ENCODE data around the gene APOD.

Gene APOD

GRCh38 chr3:195551381-195551978 lies 32.3 kb downstream of the APOD start:
- DNase-seq, result no peak

- no peak for DNase-seq
These were observed 33.0 kb downstream of the APOD start for GRCh38 chr3:195550723-195551122.

DNA sequence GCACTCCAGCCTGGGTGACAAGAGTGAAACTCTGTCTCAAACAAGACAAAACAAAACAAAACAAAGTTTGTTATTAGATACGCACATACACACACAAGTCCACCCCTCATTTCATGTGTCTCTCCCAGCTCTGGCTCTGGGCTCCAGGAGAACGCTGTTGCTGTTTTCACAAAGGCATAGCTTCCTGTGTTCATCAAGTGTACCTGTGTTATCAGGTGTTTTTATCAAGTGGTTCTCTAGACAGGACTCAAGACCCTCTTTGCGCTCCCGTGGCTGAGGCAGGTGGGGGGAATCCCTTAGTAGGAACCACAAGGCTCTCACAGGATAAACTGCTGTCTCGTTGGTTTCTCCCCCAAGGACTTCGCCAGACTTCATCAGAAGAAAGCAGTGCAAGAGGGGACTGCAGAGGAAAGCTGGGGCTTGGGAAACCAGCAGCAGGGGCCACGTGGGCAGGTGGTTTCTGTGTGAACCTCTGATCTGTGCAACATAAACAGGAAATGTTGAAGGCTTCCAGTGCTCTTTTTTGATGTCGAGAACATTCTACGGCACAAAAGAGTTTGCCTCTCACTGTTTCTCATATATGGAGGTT lies 33.7 kb downstream of the APOD start:
- no peak for DNase-seq

DNA sequence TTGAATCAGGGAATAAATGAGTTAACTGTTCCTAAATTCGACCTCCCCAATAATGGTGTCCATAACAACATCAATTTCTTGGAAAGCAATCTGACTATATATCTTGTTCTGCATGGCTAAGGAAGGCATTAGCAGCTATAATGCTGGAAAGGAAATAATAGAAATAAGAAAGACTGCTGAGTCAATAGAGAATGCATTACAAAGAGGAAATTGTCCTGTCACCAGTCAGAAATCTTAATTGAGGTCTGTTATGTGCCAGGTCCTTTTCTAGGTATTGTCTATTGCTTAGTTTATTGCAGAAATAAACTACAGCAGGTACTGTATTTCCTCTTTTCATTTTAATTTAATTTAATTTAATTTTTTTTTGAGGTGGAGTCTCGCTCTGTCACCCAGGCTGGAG lies 34.8 kb downstream of the APOD start:
- no peak for DNase-seq

DNA sequence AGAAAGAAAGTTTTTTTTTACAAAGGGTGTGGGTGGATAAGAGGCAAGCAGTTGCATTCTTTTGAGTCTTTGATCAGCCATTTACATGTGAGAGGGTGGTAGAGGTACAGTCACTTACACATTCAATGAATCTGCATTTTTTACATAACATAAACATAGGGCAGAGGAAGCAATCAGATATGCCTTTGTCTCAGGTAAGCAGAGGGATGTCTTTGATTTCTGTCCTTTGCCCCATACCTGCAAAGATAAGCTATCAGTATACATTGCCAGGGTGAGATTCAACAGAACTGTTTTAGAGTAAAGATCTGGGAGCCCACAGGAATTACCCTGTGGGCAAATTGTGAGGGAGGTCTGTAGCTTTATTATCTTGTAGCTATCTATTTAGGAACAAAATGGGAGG lies 35.2 kb downstream of the APOD start:
- no peak for DNase-seq

- no peak for DNase-seq
These were observed 35.7 kb downstream of the APOD start for GRCh38 chr3:195548006-195548405.

- no peak for DNase-seq
These were observed 37.6 kb downstream of the APOD start for GRCh38 chr3:195546130-195546560.

DNA sequence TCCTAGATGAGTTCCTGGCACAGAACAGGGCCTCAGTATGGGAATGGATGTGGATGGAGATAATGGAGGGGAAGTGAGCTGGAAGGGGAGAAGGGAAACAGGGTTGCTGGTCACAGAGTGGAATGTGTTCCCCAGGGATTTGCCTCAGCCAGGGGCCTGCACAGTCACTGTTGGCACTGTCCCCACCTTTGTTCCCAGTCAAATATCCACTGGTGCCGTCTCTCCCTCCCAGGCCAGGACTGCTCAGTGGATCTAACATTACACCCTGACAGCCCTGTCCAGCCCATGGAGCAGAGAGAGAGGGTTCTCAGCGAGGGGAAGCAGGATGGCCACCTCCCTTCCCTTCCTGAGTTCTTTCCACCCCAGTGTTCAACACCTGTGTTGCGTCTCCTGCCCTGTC lies 39.1 kb downstream of the APOD start:
- no peak for DNase-seq

- no peak for DNase-seq
These were observed 39.6 kb downstream of the APOD start for GRCh38 chr3:195544230-195544536.

- DNase-seq, result no peak
These were observed 40.1 kb downstream of the APOD start for GRCh38 chr3:195543500-195544229.

DNA sequence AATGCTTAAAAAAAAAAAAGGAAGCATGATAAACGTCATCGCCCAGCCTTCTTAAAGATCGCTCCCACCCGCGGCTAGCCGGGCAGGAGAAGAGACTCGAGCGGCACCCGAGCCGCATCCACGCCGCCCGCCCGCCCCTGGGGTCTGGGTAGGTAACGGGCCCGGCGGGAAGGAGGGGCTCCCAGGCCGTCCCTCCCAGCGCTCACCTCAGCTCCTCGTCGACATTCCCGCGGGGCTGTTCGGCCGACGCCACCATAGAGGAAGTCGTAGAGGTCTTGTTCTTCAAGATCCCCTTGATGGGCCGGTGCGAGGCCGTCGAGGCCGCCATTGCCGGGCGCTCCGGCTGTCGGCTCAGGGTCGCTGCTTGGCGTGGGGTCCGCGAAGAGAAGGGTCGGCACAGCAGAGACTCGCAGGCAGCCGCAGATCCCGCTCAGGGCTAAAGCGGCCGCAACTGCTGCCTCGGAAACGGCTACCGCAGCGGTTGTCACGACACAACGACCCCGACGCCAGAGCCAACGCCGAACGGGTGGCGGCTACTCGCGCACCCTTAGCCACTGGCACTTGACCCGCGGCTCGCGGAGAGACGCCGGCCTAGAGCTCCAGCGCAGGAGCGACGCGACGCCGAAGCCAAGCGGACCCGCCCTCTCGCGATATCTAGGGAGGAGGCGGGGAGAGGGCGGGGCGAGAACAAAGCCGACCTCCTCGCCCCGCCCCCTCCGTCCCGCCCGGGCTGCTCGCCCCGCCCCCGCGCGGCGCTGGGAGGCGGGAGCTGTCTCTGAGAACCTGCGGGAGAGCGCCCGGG lies 40.8 kb downstream of the APOD start, which contains the start of gene PPP1R2:
Gene PPP1R2 (minus strand): TSS at position 628 of the 802 bp plus-strand sequence. CDS start 300 bp downstream, at position 328.
- DNase-seq, result peak; percentile 95

DNA sequence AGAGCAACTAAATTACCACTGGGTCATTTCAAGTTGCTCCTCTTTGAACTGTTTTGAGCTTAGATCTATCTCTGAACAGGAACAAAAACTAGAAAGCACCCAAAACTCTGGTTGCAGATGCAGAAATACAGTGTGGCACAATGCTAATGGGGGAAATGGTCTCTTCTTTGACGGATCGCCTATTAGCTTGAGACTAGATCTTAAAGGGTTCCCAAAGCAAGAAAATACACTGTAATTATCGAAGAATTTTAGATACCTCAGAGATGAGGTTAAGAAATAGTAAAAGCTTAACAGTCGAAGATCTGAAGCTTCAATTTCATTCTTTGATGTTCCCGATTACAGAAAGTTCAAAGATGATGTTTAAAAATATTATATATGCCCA lies 41.4 kb downstream of the APOD start:
- no peak for DNase-seq

DNA sequence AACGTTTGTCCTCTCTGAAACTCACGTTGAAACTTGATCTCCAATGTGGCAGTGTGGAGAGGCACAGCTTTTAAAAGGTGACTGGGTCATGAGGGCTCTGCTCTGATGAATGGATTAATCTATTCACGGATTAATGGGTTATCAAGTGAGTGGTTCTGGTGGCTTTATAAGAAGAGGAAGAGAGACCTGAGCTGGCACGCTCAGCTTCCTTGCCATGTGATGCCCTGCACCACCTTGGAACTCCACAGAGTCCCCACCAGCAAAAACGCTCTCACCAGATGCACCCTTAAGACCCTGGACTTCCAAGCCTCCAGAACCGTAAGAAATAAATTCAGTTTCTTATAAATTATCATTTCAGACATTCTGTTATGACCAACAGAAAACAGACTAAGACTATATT lies 43.2 kb downstream of the APOD start:
- no peak for DNase-seq

DNA sequence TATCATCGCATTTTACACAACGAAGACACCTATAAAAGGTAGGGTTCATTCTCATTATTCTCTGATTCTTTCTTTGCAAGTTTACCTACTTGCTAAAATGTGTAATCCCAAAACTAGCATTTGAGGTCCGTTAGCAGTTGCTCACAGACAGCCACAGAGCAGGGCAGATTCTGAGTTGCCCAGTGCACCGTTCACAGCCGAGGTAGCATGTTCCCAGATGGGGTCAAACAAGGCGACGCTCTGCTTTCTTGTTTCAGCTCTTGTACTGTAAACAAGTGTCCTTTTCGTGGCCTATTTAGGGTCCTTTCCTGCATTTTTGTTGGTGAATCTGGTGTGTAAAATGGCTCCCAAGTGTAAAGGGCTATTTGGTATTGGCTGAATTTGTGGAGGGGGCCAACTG lies 43.7 kb downstream of the APOD start:
- no peak for DNase-seq

DNA sequence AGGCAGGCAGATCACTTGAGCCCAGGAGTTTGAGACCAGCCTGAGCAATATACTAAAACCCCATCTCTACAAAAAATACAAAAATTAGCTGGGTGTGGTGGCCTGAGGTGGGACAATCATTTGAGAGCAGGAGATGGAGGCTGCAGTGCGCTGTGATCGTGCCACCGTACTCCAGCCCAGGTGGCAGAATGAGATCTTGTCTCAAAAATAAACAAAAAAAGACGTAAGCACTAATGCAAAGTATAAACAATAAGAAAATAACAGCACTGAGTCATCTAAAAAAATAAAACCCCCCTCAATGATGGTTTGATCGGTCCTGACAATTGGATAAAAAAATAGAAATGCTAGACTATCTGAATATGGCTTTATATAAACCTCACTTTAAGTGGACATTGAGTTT lies 44.3 kb downstream of the APOD start:
- DNase-seq, result no peak

DNA sequence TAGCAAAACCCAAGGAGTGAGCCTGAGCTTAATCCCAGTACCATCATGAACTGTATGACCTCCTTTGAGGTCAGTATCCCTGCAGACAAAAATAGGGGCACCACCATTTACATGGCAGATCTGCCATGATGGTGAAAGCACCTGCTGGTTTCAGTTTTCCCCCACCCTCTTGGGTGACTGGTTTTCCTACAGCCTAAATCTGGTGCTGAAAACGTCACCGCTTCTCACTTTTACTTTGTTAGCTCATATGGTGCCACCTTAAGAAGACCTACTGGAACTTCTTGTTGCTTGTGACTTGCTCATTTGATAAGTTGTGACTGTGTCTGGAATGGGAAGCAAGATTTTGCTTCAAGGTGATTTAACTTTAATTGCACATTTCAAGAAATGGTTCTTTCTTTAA lies 45.7 kb downstream of the APOD start:
- DNase-seq, result no peak

- no peak for DNase-seq
These were observed 48.4 kb downstream of the APOD start for GRCh38 chr3:195535293-195535692.

DNA sequence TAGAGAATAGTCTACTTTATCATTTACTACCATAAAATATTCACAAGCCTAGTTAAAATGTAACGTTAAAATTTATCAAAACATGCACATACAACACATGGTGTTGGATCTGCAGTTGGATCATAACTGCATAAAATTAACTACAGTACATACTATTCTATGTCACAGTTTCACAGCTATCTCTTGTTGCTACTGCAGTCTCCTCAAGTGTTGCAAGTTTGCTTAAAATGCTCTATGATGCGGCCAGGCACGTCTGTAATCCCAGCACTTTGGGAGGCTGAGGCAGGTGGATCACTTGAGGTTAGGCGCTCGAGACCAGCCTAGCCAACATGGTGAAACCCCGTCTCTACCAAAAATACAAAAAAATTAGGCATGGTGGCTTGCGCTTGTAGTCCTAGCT lies 50.9 kb downstream of the APOD start:
- no peak for DNase-seq

- DNase-seq, result no peak
These were observed 51.4 kb downstream of the APOD start for GRCh38 chr3:195532345-195532744.

DNA sequence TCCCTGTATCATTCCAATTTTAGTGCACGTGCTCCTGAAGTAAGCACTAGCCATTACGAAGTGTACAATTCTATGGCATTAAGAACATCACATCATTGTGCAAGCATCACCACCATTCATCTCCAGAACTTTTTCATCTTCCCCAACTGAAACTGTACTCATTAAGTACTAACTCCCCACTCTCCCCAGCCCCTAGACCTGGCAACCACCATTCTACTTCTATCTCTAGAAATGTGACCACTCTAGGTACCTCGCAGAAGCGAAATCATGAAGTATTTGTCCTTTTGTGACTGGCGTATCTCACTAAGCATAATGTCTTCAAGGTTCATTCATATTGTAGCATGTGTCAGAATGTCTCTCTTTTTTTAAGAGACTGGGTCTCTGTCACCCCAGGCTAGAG lies 52.1 kb downstream of the APOD start:
- DNase-seq, result no peak

DNA sequence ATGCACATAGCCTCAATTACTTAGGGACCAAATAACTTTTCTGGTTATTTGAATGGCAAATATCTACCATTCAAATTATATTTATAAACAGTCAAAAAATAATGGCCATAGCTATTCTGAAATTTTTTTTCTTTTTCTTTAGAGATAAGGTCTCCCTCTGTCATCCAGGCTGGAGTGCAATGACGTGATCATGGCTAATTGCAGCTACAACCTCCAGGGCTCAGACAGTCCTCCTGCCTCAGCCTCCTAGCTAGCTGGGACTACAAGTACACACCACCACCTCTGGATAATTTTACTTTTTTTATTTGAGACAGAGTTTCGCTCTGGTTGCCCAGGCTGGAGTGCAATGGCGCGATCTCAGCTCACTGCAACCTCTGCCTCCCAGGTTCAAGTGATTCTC lies 57.2 kb downstream of the APOD start:
- no peak for DNase-seq

- no peak for DNase-seq
These were observed 59.4 kb downstream of the APOD start for GRCh38 chr3:195524171-195524896.

Data from NCI-H345 (cell line).